GM19023 (cell line): Measurements from ENCODE around the gene ST6GALNAC2.
"Not testable (repeated sequence)": the region's sequence is repeated elsewhere in the genome, so short reads cannot be mapped to it uniquely, and the experiment has no call there.

ENCODE experiments used
- ATAC-seq: cut with Tn5 transposase; IDR thresholded peaks from one replicate; pipeline ENCODE4 v1.9.1; 2021; ENCODE audit warnings: mild to moderate bottlenecking, moderate library complexity; ENCODE audit not compliant: unreplicated experiment

ST6GALNAC2 gene

GRCh38 chr17:76542566-76542971 is 43.1 kb downstream of the ST6GALNAC2 start:
- ATAC-seq: no peak

- no peak for ATAC-seq
Measured at GRCh38 chr17:76541739-76542454, 43.8 kb downstream of the ST6GALNAC2 start.

- no peak for ATAC-seq
Measured at GRCh38 chr17:76540381-76541300, 45.0 kb downstream of the ST6GALNAC2 start.

- no peak for ATAC-seq
Measured at GRCh38 chr17:76539631-76540271, 45.9 kb downstream of the ST6GALNAC2 start, which contains the start of gene PRCD. Gene PRCD (plus strand): TSS chr17:76540044. CDS start chr17:76540142, 98 bp downstream.

GRCh38 chr17:76538941-76539570 is 46.6 kb downstream of the ST6GALNAC2 start:
- ATAC-seq: no peak

GRCh38 chr17:76538281-76538931 is 47.3 kb downstream of the ST6GALNAC2 start:
- ATAC-seq: no peak

- ATAC-seq: no peak
Measured at GRCh38 chr17:76537578-76538280, 47.9 kb downstream of the ST6GALNAC2 start, which contains the start of gene CYGB. Gene CYGB (minus strand): TSS chr17:76537709. CDS start chr17:76537542, 167 bp downstream.

GRCh38 chr17:76537288-76537577 is 48.4 kb downstream of the ST6GALNAC2 start:
- no peak for ATAC-seq

GRCh38 chr17:76536511-76537287 is 49.0 kb downstream of the ST6GALNAC2 start:
- ATAC-seq: no peak

- ATAC-seq: no peak
Measured at GRCh38 chr17:76535788-76536510, 49.7 kb downstream of the ST6GALNAC2 start.

GRCh38 chr17:76534831-76535732 is 50.6 kb downstream of the ST6GALNAC2 start:
- ATAC-seq: no peak

GRCh38 chr17:76533640-76534359 is 51.9 kb downstream of the ST6GALNAC2 start:
- ATAC-seq: not testable (repeated sequence)

GRCh38 chr17:76532072-76532651 is 53.5 kb downstream of the ST6GALNAC2 start:
- no peak for ATAC-seq

- ATAC-seq: no peak
Measured at GRCh38 chr17:76531486-76532038, 54.1 kb downstream of the ST6GALNAC2 start.

- ATAC-seq: no peak
Measured at GRCh38 chr17:76530811-76531485, 54.7 kb downstream of the ST6GALNAC2 start.
